ENCODE results near the gene UBE2G2.
A peak's percentile ranks its signal among the peaks of the same experiment; 100 is the strongest.

The UBE2G2 gene

DNA sequence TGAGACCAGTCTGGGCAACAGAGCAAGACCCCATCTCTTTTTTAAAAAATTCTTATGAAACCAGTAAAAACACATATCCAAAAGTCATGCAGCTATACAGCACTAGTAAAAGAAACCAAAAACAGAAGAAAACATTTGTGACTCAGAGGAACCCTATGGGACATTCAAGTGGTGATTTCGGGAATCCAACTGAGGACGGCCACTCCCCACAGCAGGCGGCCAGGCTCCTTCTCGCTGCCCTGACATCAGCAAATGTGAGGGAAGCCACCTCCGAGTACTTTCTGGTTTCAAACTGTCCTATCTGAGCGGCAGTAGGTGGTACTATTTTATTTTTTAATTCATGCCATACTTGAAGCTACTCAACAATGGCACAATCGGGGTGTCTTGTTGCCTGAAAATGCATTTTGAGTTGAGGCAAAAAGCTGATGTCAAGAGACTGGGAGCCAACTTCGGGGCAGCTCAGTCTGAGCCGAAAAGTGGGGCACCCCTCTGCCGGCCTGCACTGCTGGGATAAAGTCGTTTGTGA, 12.9 kb upstream of the UBE2G2 start:
- DNase-seq = no peak

DNA sequence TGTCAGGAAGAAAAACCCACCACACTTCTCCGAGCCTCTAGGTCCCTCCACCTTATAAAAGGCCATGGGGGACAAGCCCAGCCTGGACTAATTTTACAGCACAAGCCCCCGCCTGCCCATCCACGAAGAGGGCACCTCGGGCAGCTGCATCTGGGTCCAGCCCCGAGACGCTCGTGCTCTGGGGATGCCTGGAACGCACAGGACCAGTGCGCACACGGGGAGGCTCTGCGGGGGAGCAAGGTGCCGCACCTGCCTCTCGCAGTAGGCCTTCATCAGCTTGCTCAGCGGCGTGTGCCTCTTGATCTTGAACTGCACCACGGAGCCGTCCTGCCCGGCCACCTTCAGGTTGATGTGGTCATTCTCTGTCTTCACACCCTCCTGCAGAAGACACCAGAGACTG, 12.1 kb upstream of the UBE2G2 start:
- DNase-seq = no peak

- DNase-seq = no peak
These were observed 11.5 kb upstream of the UBE2G2 start for GRCh38 chr21:44813149-44813548.

DNA sequence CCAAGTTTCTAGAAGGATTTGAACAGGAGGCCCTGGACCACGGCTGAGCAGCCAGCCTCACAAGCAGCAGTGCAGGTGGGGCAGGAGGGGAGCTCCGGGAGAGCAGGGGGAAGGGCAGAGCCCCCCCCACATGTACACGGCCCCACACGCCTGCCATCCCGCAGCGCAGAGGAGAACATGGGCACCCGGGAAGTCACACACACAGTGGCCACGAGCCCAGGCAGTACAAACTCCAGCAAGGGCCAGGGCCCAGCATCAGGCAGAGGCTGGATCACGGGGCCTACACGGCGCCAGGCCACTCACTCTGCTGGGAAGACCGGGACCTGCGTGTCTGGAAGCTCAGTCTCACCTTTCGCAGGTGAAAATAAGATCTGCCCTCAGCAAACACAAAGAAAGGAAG, 11.0 kb upstream of the UBE2G2 start:
- DNase-seq = no peak

- DNase-seq = no peak
These were observed 9.2 kb upstream of the UBE2G2 start for GRCh38 chr21:44810779-44811178.

DNA sequence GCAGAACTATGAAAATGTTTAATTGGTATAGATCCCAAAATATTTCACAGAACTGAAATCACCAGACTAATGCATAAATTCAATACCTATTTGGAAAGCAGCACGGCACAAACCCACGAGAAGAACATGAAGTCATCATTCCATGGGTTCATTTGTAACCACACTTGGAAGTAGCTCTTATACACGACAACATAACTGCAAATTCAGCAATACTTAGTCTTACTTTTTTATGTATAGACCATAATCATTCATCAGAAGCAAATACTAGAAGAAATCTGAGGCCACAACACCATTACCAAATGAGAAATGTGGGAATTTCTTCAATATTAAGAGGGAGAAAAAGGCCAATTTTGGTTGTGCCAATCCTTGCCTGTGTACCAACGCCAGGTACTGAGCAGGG, 4.2 kb upstream of the UBE2G2 start:
- DNase-seq = no peak

DNA sequence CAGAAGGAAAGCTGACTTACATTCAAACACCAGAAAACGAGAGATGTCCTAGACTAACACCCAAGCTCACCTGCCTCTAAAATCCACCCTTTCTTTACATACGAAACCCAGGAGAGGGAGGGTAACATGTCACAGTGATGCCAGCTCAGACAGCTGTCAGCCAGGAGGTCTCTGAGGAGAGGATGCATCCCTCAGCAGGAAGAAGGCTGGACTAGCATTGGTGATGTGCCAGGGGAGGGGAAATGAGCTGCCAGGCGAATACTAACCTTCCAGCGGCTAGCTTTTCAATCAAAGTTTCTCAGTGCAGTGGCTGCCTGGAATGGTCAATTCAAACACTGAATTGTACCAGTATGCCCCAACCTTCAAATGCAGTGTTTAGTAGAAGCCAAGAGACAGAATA, 3.6 kb upstream of the UBE2G2 start:
- no peak for DNase-seq

DNA sequence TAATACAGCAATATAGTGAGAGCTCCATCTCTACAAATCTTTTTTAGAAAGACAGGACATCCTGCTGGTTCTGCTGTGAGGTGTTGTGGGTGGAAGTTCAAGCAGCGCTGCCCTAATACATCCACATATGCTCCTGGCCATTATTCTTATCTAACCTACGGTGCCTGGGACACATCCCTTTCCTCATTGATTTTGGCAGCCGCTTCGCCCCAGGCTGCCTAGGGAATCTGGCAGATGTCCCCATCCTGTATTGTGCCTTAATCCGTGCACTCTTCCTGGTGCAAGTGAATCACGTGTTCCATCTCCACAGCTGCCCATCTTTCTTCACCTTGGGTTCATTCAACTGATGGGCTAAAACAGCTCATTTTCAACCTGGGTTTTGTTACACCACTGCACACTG, 3.1 kb upstream of the UBE2G2 start:
- DNase-seq = no peak

DNA sequence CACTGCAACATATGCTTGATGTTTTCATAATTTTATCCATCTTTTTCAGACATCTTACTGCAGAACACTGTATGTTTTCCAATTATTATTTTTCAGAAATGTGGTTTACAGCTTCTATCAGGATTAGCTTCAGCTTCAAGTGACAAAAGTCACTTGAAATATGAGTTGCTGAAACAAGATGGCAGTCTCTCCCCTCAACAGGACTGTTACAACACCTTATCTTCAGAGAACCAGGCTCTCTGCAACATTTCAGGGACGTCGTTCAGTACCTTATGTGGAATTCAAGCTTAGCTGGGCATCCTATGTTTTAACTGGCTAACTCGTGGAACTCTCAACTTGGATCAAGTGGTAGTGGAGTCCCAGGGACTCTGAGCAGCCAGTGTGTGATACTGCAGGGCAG, 2.0 kb upstream of the UBE2G2 start:
- no peak for DNase-seq

- no peak for DNase-seq
These were observed 955 bp upstream of the UBE2G2 start for GRCh38 chr21:44802396-44803153.

DNA sequence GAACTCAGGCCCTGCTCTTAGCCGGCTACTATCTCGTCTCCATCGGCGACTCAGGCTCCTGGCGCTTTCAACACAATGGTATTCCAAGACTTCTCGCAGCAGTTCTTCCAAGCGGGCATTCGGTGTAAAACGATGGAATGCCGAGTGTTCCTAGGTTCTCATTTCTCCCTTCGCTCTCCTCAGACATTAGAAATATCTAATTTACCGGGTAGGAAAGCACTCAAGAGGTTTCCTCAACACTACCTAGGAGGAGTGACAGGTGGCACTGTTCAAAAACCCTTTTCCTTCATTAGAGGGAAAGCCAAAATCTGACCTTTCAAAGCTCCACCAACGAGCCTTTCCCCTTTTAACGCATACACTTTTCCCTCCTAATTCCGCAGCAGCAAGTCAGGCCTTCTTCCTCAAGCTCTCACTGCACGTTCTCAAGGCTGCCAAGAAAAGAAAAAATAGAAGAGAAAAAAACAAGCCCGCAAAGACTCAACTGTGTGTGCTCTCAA, 601 bp downstream of the UBE2G2 start:
- DNase-seq = no peak

DNA sequence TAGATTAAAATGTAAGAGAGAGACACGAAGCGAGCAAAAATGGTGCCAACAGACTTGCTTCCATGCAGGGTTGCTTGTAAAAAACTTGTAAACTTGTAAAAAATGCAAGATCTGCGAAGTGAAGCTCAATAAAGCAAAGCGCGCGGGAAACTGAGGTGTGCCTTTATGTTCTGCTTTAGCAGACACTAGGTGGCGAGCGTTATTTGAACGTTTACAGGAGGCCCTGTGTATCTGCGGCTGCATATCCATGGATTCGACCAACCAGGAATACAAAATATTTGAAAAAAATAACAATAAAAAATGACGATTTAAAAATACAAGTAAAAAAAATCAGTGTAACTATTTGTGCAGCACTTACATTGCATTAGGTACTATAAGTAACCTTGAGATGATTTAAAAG, 1.5 kb downstream of the UBE2G2 start:
- DNase-seq = no peak

DNA sequence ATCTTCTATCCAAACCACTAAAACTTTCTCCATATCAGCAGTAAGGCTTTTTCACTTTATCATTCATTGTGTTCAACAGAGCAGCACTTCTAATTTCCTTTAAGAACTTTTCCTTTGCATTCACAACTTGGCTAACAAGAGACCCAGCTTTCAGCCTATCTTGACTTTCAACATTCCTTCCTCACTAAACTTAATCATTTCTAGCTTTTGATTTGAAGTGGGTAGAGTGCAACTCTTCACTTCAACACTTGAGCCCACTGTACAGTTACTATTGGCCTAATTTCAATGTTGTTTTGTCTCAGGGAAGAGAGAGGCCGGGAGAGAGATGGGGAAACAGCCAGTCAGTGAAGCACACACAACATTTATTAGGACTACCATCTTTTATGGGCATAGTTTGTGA, 2.0 kb downstream of the UBE2G2 start:
- DNase-seq = no peak

- no peak for DNase-seq
These were observed 3.8 kb downstream of the UBE2G2 start for GRCh38 chr21:44797775-44798174.

- no peak for DNase-seq
These were observed 6.3 kb downstream of the UBE2G2 start for GRCh38 chr21:44795342-44795741.

DNA sequence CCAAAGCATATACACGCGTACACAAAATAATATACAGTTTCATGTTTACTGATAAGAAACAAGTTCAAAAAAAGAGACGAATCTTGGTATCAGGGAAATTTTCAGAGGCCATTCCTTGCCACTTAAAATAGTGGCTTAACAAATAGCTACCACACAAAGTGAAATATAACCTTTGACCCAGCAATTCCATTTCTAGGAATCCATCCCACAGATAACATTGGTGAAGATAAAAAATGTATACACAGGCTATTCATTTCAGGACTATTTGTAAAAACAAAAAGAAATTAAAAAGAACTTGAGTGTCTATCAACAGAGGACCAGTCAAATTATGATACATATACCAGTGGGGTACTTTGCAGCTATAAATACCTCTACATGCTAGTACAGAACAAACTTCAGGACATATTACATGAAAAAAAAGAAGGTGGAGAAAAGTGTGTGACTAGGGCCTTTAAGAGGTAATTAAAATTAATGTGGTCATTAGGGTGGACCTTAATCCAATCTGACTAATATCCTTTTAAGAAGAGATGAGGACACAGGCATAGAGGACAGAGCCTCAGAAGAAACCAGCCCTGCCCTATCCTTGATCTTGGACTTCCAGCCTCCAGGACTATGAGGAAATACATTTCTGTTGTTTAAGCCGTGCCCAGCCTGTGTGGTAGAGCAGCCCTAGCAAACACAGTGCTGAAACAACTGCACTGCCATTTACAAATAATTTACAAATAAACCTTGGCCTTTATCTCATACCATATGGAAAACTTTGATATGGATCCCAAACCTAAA, 7.8 kb downstream of the UBE2G2 start:
- no peak for DNase-seq

DNA sequence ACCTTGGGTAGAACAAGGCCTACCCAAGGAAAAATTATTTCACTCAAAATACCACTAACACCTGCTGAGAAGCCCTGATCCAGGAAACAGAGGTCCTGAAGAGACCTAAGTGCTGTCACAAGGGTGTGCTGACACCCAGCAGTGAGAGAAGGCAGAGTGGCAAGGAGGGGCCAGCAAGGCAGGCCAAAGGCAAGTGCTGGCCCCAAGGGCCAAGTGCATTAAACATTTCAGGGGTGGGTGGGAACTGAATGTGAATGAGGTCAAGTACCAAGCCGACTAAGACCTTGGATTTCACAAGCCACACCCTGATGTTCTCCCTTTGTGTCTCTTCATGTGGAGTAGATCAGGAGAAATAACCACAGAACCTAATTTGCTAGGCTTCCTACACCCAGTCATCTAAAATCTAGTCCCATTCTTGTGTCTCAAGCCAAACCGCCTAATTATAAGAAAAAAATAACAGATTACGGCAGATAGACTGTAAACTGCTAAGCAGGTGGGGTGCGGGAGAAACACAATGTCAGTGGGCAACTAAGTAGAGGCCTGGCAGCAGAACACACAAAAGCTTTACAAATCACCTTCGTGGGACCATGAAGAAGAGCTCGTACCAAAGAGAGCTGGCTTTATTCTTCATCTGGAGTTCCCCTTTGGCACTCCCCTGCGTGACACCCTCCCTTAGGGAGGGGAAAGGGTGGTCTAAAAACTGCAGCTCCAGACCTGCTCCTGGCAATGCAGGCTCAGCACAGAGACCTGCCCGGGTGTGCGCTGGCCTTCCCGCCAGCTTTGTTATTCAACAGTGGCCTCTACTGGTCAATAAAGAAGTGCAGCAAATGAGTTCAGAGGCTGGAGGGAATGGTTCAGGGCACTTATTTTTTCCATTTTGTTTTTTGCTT, 8.7 kb downstream of the UBE2G2 start:
- DNase-seq = peak; percentile 49

- DNase-seq = no peak
These were observed 9.6 kb downstream of the UBE2G2 start for GRCh38 chr21:44791993-44792392.

DNA sequence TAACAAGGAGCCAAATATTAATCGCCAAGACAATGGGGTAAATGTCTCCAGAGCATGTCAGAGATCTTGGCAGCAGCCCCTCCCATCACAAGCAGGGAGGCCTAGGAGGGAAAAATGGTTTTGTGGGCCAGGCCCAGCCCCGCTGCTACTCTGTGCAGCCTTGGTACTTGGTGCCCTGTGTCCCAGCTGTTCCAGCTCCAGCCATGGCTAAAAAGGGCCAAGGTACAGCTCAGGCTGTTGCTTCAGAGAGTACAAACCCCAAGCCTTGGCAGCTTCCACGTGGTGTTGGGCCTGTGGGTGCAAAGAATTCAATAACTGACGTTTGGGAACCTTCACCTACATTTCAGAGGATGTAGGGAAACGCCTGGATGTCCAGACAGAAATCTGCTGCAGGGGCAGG, 10.4 kb downstream of the UBE2G2 start:
- DNase-seq = no peak

DNA sequence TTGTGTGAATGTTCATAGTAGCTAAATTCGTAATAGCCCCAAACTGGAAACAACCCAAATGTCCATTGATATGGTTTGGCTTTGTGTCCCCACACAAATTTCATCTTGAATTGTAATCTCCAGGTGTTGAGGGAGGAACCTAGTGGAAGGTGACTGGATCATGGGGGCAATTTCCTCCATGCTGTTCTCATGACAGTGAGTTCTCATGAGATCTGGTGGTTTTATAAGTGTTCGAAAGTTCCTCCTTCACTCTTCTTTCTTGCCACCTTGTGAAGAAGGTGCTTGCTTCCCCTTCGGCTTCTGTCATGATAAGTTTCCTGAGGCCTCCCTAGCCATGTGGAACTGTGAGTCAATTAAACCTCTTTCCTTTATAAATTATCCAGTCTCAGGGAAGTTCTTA, 11.3 kb downstream of the UBE2G2 start:
- DNase-seq = no peak

DNA sequence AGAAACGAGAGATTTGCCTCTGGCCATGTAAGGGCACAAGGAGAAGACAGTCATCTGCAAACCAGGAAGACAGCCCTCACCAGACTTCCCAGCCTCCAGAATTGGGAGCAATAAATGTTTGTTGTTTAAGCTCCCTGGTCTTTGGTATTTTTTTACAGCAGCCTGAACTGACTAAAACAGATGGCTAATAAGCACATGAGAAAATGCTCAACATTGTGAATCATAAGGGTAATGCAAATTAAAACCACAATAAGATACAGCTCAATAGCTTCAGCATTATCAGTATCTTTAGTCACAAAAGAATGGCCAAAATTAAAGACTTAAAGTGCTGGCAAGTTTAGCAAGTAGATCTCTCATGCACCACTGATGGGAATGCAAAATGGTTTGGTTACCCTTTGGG, 11.7 kb downstream of the UBE2G2 start:
- DNase-seq = no peak

GRCh38 chr21:44785620-44786335, 15.8 kb downstream of the UBE2G2 start:
- no peak for DNase-seq

All from NCI-H226 (cell line).